Prostate gland (tissue), 2 donors: ENCODE measurements around the gene CCDC134. TPM values are rescaled to one million over a fixed set of nuclear protein-coding genes. Genes with fewer than 3 reads are reported as not detected.

Source experiments
- DNase-seq: peaks from one replicate; pipeline ENCODE4 v3.0.0-alpha.2; 2019; ENCODE audit warnings: low spot score
- H3K27ac ChIP-seq, 2 donors: fragments of 200-600 bp; sonication (generic); 2 replicates each; pipeline ENCODE4 v1.5.1; 2017 to 2019
- H3K27me3 ChIP-seq: fragments of 200-600 bp; sonication (generic); replicated peaks from 2 replicates; pipeline ENCODE4 v1.5.1; 2019; ENCODE audit not compliant: insufficient read depth
- H3K36me3 ChIP-seq, 2 donors: fragments of 200-600 bp; sonication (generic); 1 replicate in 1 of 2; 2 replicates in 1 of 2; pipeline versions ENCODE4 v1.5.1 to v1.8.1; 2017 to 2019
- H3K4me1 ChIP-seq: fragments of 200-600 bp; sonication (generic); replicated peaks from 2 replicates; pipeline ENCODE4 v1.5.1; 2019
- H3K4me3 ChIP-seq, 2 donors: fragments of 200-600 bp; sonication (generic); 2 replicates each; pipeline ENCODE4 v1.5.1; 2017 to 2019
- H3K9me3 ChIP-seq: fragments of 200-600 bp; sonication (generic); 2 replicates; pipeline ENCODE4 v1.5.1; 2017
- POLR2A ChIP-seq: fragments of 450-650 bp; IDR thresholded peaks from one replicate; pipeline ENCODE4 v1.6.1; 2016; ENCODE audit warnings: antibody characterized with exemption, mild to moderate bottlenecking
- POLR2AphosphoS5 ChIP-seq: sonication (generic); formaldehyde crosslinking; IDR thresholded peaks from one replicate; pipeline ENCODE4 v1.6.1; 2017; ENCODE audit warnings: antibody characterized with exemption
- WGBS: methylation state at CpG from one replicate; pipeline ENCODE4 v1.1.5; 2018; 5-methylcytosine and 5-hydroxymethylcytosine counted together
- intact Hi-C: fragments of 100-400 bp; cut with DNase I; formaldehyde crosslinking; loops from one replicate; pipeline ENCODE4 v1.14.2; 2022
- total RNA-seq, 2 donors: library from RNA; depleted of rRNA; stranded (reverse); fragments of >200 nt; gene quantifications; one replicate each; pipeline ENCODE4 v1.1.0, GENCODE V29; 2016
- TF ChIP-seq, protein P1 (sequence below), 4 experiments: fragments of 200-600 bp in 2 of 4; fragments of 450-650 bp in 2 of 4; sonication (generic) in 2 of 4; IDR thresholded peaks; 1 replicate in 3 of 4; 2 replicates in 1 of 4; pipeline ENCODE4 v1.5.1; 2016 to 2019; ENCODE audit warnings: antibody characterized with exemption in 4 of 4, mild to moderate bottlenecking in 2 of 4, moderate library complexity in 2 of 4

The CCDC134 gene
- total RNA-seq, 2 donors from 2014 or later, result 12.0 to 20.7 TPM

DNA sequence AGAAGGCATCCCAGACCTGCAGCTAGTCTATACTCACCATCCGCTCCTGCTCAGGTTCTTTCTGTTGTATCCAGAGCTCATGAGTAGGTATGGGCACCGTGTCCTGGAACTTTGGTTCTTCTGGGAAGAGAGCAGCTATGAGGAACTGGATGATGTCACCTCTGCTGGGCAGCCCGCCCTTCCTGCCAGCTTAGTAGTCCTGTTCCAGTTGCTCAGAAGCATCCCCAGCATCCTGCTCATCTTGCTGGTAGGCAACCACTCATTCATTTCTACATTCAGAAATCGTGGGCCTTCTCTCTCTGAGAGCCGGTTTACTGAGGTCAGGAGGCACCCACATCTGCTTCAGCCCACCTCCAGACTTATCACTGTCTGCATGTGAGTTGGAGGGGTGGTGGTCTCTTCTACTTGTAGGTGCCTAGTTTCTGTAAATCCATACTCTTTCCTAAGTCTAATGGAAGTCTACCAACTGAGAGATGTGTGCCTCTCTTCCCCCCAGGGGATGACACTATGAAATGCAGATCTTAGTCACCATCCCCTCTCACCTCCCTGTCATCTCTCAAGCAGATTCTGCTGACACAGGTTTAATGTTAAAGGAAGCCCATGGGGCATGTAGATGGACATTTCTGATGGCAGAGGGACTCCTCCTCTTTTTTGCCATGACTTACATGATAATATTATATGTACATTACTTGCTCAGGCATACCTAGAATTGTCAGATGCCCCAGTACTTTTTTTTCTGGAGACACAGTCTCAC lies 29.6 kb upstream of the CCDC134 start:
- Histone ChIP-seq H3K4me3 (no peak overlapping the region), H3K9me3 (no peaks in the 10 kb centered on the region), H3K27ac (no peak overlapping the region), H3K4me1 (no peaks in the 10 kb centered on the region), H3K27me3 (no peaks in the 10 kb centered on the region), H3K36me3 (no peaks in the 10 kb centered on the region)
- 86% methylated on average over 5 of the region's 5 CpGs for WGBS
- no peak for DNase-seq
- TF ChIP-seq POLR2AphosphoS5, result no peak
- TF ChIP-seq, protein P1, sequence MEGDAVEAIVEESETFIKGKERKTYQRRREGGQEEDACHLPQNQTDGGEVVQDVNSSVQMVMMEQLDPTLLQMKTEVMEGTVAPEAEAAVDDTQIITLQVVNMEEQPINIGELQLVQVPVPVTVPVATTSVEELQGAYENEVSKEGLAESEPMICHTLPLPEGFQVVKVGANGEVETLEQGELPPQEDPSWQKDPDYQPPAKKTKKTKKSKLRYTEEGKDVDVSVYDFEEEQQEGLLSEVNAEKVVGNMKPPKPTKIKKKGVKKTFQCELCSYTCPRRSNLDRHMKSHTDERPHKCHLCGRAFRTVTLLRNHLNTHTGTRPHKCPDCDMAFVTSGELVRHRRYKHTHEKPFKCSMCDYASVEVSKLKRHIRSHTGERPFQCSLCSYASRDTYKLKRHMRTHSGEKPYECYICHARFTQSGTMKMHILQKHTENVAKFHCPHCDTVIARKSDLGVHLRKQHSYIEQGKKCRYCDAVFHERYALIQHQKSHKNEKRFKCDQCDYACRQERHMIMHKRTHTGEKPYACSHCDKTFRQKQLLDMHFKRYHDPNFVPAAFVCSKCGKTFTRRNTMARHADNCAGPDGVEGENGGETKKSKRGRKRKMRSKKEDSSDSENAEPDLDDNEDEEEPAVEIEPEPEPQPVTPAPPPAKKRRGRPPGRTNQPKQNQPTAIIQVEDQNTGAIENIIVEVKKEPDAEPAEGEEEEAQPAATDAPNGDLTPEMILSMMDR (IDR thresholded peaks at IDR 0.05), result no peak
- TF ChIP-seq POLR2A, result no peak
- intact Hi-C loops, result no loop called here

DNA sequence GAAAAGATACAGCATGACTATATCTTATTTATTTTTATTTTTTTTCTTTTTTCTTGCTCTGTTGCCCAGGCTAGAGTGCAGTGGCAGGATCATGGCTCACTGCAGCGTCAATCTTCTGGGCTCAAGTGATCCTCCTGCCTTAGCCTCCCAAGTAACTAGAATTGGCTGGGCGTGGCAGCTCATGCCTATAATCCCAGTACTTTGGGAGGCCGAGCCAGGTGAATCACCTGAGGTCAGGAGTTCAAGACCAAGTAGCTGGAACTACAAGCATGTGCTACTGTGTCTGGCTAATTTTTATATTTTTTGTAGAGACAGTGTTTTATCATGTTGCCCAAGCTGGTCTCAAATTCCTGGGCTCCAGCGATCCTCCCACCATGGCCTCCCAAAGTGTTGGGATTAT lies 28.3 kb upstream of the CCDC134 start:
- TF ChIP-seq, protein P1 (IDR thresholded peaks at IDR 0.05), result no peak
- no peak for TF ChIP-seq POLR2A
- TF ChIP-seq POLR2AphosphoS5, result no peak
- H3K4me3 ChIP-seq, result no peak overlapping the region
- H3K27ac ChIP-seq, result no peak overlapping the region
- no peaks in the 10 kb centered on the region for H3K27me3 ChIP-seq
- H3K36me3 ChIP-seq, result no peaks in the 10 kb centered on the region
- 95% methylated on average over 4 of the region's 4 CpGs for WGBS
- intact Hi-C loops, result no loop called here
- DNase-seq, result no peak
- no peaks in the 10 kb centered on the region for H3K9me3 ChIP-seq
- no peaks in the 10 kb centered on the region for H3K4me1 ChIP-seq

DNA sequence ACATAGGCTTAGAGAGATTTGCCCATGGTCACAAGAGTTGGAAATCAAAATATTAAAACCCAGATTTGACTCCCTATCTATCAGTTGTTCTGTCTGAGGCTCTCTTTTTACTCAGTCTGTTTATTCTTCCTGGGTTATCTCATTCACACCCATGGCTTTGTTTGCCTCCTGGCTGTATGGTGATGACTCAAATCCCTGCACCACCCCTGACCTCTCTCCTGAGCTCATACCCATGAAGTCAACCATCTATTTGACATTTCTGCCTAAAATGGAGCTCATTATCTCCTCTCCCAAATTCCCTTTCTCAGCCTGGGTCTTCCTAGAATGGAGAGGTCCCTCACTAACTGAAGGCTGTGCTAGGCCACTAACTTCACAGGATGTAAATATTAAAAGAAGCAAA lies 27.8 kb upstream of the CCDC134 start:
- DNase-seq, result no peak
- no peaks in the 10 kb centered on the region for H3K27me3 ChIP-seq
- TF ChIP-seq, protein P1 (IDR thresholded peaks at IDR 0.05), result no peak
- no peak for TF ChIP-seq POLR2A
- TF ChIP-seq POLR2AphosphoS5, result no peak
- H3K4me3 ChIP-seq, result no peak overlapping the region
- no peaks in the 10 kb centered on the region for H3K9me3 ChIP-seq
- H3K36me3 ChIP-seq, result no peaks in the 10 kb centered on the region
- no peak overlapping the region for H3K27ac ChIP-seq
- intact Hi-C loops, result no loop called here
- no peaks in the 10 kb centered on the region for H3K4me1 ChIP-seq

DNA sequence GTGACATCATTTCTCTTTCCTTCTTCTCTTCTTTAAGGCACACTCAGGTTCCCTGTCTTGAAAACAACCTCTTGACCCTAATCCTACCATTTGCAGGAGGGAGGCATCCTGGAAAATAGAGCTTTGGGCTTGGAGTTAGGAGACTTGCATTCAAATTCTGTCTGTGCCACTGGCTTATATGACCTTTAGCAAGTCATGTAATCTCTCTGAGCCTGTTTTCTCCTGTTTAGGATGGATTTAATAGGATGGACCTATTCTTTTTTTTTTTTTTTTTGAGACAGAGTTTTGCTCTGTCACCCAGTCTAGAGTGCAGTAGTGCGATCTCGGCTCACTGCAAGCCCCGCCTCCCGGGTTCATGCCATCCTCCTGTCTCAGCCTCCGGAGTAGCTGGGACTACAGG lies 25.1 kb upstream of the CCDC134 start:
- Histone ChIP-seq H3K36me3 (no peaks in the 10 kb centered on the region), H3K9me3 (no peaks in the 10 kb centered on the region), H3K4me1 (no peaks in the 10 kb centered on the region), H3K27ac (no peak overlapping the region), H3K4me3 (no peak overlapping the region), H3K27me3 (no peaks in the 10 kb centered on the region)
- intact Hi-C loops, result no loop called here
- TF ChIP-seq POLR2A, result no peak
- TF ChIP-seq, protein P1 (IDR thresholded peaks at IDR 0.05), result no peak
- TF ChIP-seq POLR2AphosphoS5, result no peak
- no peak for DNase-seq
- 94% methylated on average over 5 of the region's 5 CpGs for WGBS

DNA sequence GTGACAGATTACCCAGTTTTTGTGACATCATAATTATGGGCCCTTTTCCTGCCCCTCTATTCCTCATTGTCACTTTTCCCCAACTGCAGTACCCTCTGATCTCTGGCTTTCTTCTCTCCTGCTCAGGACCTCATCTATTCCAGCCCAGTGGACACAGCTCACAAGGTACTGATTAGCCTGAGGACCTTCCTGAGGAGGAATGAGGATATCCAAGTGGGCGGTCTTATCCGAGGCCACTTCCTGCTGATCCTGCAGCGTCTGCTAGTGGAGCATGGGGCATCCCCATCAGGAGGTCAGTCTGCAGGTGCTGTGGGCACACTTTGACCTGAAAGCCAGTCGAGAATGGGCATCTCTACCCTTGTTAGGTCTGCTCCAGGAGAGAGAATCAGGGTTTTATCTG lies 24.5 kb upstream of the CCDC134 start:
- Histone ChIP-seq H3K27ac (no peak overlapping the region), H3K4me3 (no peak overlapping the region), H3K9me3 (no peaks in the 10 kb centered on the region), H3K27me3 (no peaks in the 10 kb centered on the region), H3K4me1 (no peaks in the 10 kb centered on the region), H3K36me3 (no peaks in the 10 kb centered on the region)
- TF ChIP-seq, protein P1 (IDR thresholded peaks at IDR 0.05), result no peak
- TF ChIP-seq POLR2A, result no peak
- no peak for TF ChIP-seq POLR2AphosphoS5
- intact Hi-C loops, result no loop called here
- WGBS, result 67% methylated on average over 4 of the region's 4 CpGs
- no peak for DNase-seq
